ENCODE measurements around the gene NOP53.

- TF ChIP-seq CTCF (IDR thresholded peaks at IDR 0.05), result no peak
- TF ChIP-seq EP300 (IDR thresholded peaks at IDR 0.05), result no peak
- no peak for TF ChIP-seq POLR2AphosphoS5 (IDR thresholded peaks at IDR 0.05)
- no peak for TF ChIP-seq POLR2A (IDR thresholded peaks at IDR 0.05)
Measured at GRCh38 chr19:47796785-47797184, 51.4 kb downstream of the NOP53 start.
